ENCODE results near the gene PDGFRB. TPM values are rescaled to one million over a fixed set of nuclear protein-coding genes. Genes with fewer than 3 reads are reported as not detected.

The PDGFRB gene
- total and polyA plus RNA-seq, 2 of the 8 experiments (the other 6 are each of a cell fraction or from before 2014, with no cell fraction given): 4.2 to 13.7 TPM

GRCh38 chr5:150104550-150104870 lies 51.1 kb downstream of the PDGFRB start:
- ChIA-PET POLR2A (ENCODE audit: partially characterized antibody) (no interaction called here), CTCF (ENCODE audit: partially characterized antibody) (interaction anchor here (0.7 to 3.2 kb wide), 6 partner anchors 11 to 64 kb away, joined by 3 to 20 read pairs (median 4); no protein-coding TSS in a partner anchor)
- Histone ChIP-seq H4K20me1 (replicated peaks in 1 of 2; ENCODE audit: control insufficient read depth in 1 of 2, insufficient read depth in 2 of 2, low read length in 2 of 2) (no peaks in the 10 kb centered on the region), H3K56ac (replicated peaks; ENCODE audit: insufficient read length, low read depth, low read length) (no peak overlapping the region), H2BK20ac (ENCODE audit: low read length) (no peak overlapping the region), H2AFZ (ENCODE audit: low read length) (no peak overlapping the region), H3K9me3 (ENCODE audit: insufficient read depth in 2 of 2, low read depth in 1 of 2, low read length in 1 of 2) (no peaks in the 10 kb centered on the region), H3K36me3 (ENCODE audit: control insufficient read depth in 2 of 4, insufficient read depth in 4 of 4, low read length in 3 of 4) (no peaks in the 10 kb centered on the region), H3K27ac (ENCODE audit: low read depth, low read length) (no peak overlapping the region), H2AK5ac (ENCODE audit: low read depth, low read length) (no peak overlapping the region), H3K4me1 (replicated peaks in 1 of 4; ENCODE audit: control insufficient read depth in 3 of 4, insufficient read depth in 4 of 4, low read length in 3 of 4) (no peaks in the 10 kb centered on the region), H4K91ac (replicated peaks; ENCODE audit: insufficient read length, low read length) (no peak overlapping the region), H3K4ac (replicated peaks; ENCODE audit: insufficient read length, low read depth, low read length) (no peak overlapping the region), H3K79me2 (ENCODE audit: control insufficient read depth in 1 of 2, insufficient read depth in 2 of 2, low read length in 2 of 2) (no peaks in the 10 kb centered on the region), H2BK12ac (ENCODE audit: low read depth, low read length) (no peak overlapping the region), H3K4me3 (ENCODE audit: extremely low read depth in 1 of 4, insufficient read depth in 2 of 4, low read depth in 3 of 4, low read length in 4 of 4) (no peak overlapping the region), H3K23me2 (ENCODE audit: low read depth, low read length) (no peaks in the 10 kb centered on the region), H3K18ac (ENCODE audit: extremely low read depth, low read length) (no peak overlapping the region), H2BK5ac (ENCODE audit: low read depth, low read length) (no peak overlapping the region; the same call in 1 of the 2 replicates), H2BK120ac (replicated peaks; ENCODE audit: low read depth, low read length) (no peak overlapping the region), H3K4me2 (ENCODE audit: insufficient read depth in 1 of 2, low read depth in 2 of 2, low read length in 2 of 2) (no peak overlapping the region), H3K27me3 (replicated peaks in 1 of 4; ENCODE audit: control insufficient read depth in 3 of 4, extremely low read depth in 1 of 4, insufficient read depth in 3 of 4, low read length in 3 of 4) (no peaks in the 10 kb centered on the region), H3K79me1 (ENCODE audit: low read depth, low read length) (no peaks in the 10 kb centered on the region; the same call in 1 of the 2 replicates), H3K9ac (replicated peaks in 1 of 4; ENCODE audit: extremely low read depth in 1 of 4, low read depth in 3 of 4, low read length in 3 of 4) (no peak overlapping the region), H2BK15ac (ENCODE audit: low read length) (no peak overlapping the region), H3K14ac (ENCODE audit: insufficient read length) (no peak overlapping the region), H4K8ac (ENCODE audit: extremely low read depth, insufficient read depth, low read length) (no peak overlapping the region), H3K23ac (ENCODE audit: insufficient read length) (no peak overlapping the region), H4K5ac (ENCODE audit: insufficient read length, low read depth, low read length) (no peak overlapping the region)
- FAIRE-seq (no peak), DNase-seq (ENCODE audit: low read depth in 1 of 2, low spot score in 2 of 2) (no peak)
- 95% methylated on average over 2 of the region's 2 CpGs; no CpG with 5 or more reads in 1 of the 2 experiments for WGBS, 2 experiments (ENCODE audit: extremely low coverage in 1 of 2, insufficient coverage in 1 of 2, insufficient read length in 1 of 2, insufficient replicate concordance in 2 of 2, low coverage in 1 of 2, low lambda C conversion rate in 2 of 2, missing lambda C conversion rate in 1 of 2)
- no peak for TF ChIP-seq NANOG (IDR thresholded peaks at IDR 0.05; ENCODE audit: insufficient read depth, low read depth, low read length, poor library complexity, severe bottlenecking)
- TF ChIP-seq BCL11A (IDR thresholded peaks at IDR 0.05; ENCODE audit: low read depth in 2 of 2, low read length in 2 of 2): no peak
- no peak for TF ChIP-seq SIX5 (IDR thresholded peaks at IDR 0.05; ENCODE audit: low read depth, low read length)
- TF ChIP-seq TAF1 (IDR thresholded peaks at IDR 0.05; ENCODE audit: low read depth, low read length): no peak
- TF ChIP-seq RFX5 (IDR thresholded peaks at IDR 0.05; ENCODE audit: borderline replicate concordance, low read depth, low read length): no peak
- no peak for TF ChIP-seq SP4 (IDR thresholded peaks at IDR 0.05; ENCODE audit: low read length)
- TF ChIP-seq POLR2A (IDR thresholded peaks at IDR 0.05; ENCODE audit: control extremely low read depth in 1 of 2, low read depth in 2 of 2, low read length in 2 of 2): no peak
- TF ChIP-seq TCF12 (IDR thresholded peaks at IDR 0.05; ENCODE audit: low read depth, low read length): no peak
- TF ChIP-seq TEAD4 (IDR thresholded peaks at IDR 0.05; ENCODE audit: low read depth, low read length): no peak
- TF ChIP-seq FOSL1 (IDR thresholded peaks at IDR 0.05; ENCODE audit: insufficient read depth, low read depth, low read length): no peak
- no peak for TF ChIP-seq EZH2 (IDR thresholded peaks at IDR 0.05; ENCODE audit: low read depth, low read length, severe bottlenecking)
- TF ChIP-seq BACH1 (IDR thresholded peaks at IDR 0.05; ENCODE audit: low read length): no peak
- no peak for TF ChIP-seq KDM1A (IDR thresholded peaks at IDR 0.05; ENCODE audit: borderline replicate concordance, low read length)
- TF ChIP-seq ASH2L (IDR thresholded peaks at IDR 0.05; ENCODE audit: low read length): no peak
- no peak for TF ChIP-seq TAF7 (optimal IDR thresholded peaks at IDR 0.05; ENCODE audit: borderline replicate concordance, low read depth, low read length)

Data from H1 (cell line).